ENCODE data around the gene MGMT.

- TF ChIP-seq EZH2 (IDR thresholded peaks at IDR 0.05; ENCODE audit: low read depth) = no peak
- no peak for TF ChIP-seq CTCF (conservative IDR thresholded peaks at IDR 0.05)
Measured at GRCh38 chr10:129793996-129794395, 327.0 kb downstream of the MGMT start.

All from PC-9 (cell line).